ENCODE measurements around the gene CLSTN3. TPM values are rescaled to one million over a fixed set of nuclear protein-coding genes. Genes with fewer than 3 reads are reported as not detected.
A peak's percentile ranks its signal among the peaks of the same experiment; 100 is the strongest.

Gene CLSTN3
- total and polyA plus RNA-seq, 7 experiments from 2014 or later, result 1.1 to 76.3 (median 25.5) TPM

DNA sequence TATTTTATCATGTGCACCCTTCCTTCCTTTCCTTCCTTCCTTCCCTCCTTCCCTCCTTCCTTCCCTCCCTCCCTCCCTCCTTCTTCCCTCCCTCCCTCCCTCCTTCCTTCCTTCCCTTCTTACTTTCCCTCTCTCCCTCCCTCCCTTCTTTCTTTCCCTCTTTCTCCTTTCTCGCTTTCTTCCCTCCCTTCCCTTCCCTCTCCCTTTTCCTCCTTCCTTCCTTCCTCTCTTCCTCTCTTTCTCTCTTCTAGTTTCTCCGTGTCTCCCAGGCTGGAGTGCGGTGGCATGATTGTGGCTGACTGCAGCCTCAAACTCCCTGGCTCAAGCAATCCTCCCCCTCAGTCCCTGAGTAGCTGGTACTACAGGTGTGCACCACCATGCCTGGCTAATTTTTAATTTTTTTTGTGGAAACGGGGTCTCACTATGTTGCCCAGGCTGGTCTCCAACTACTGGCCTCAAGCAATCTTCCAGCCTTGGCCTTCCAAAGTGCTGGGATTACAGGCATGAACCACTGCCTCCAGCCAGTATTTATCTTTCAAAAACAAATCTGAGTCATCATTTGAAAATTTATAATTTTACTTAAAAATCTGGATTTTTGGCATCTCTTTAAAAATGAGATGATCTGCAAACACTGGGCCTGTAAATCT, 29.0 kb upstream of the CLSTN3 start:
- H3K27me3 Mint-ChIP-seq, result no peaks in the 10 kb centered on the region

DNA sequence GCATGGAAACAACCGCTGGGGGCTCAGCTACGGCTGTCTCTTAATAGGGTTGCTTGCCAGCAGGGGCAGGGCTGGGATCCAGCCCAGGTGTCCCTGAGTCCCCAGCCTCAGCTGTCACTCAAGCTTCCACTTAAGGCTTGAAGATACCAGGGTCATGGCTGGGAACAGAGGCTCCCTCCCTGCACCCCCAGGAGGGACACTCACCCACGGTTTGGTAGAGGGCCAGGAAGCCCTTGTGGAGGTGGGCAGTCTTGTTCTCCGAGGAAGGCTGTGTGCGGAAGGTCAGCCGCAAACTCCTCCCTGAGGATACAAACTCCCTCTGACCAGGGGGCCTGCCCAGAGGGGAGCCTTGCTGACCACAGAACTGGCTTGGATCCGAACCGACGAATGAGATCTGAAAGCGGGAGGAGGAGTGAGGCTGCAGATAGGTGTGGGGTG, 28.5 kb upstream of the CLSTN3 start:
- no peaks in the 10 kb centered on the region for H3K4me1 ChIP-seq (ENCODE audit: control insufficient read depth in 2 of 2, insufficient read depth in 2 of 2, low read length in 2 of 2)
- ChIA-PET CTCF (interaction anchor here (1.7 kb wide), 1 partner anchor 10 kb away, joined by 7 read pairs; no protein-coding TSS in a partner anchor), POLR2A (interaction anchor here (0.6 kb wide), 1 partner anchor 473 kb away, joined by 4 read pairs; no protein-coding TSS in a partner anchor)
- no peaks in the 10 kb centered on the region for H3K27me3 ChIP-seq (ENCODE audit: control insufficient read depth in 2 of 2, insufficient read depth in 2 of 2, low read length in 2 of 2)
- no peak overlapping the region for H3K27ac ChIP-seq (ENCODE audit: low read depth, low read length)
- Mint-ChIP-seq H3K4me3 (no peak overlapping the region), H3K36me3 (peaks cover 12 to 34% (median 23%) of the 10 kb centered on the region in 5 donors), H3K27ac (peak overlapping the region in 3 of 9 donors; percentile 28 to 49 (median 28)), H3K27me3 (no peaks in the 10 kb centered on the region), H3K9me3 (peaks cover 0 to 13% (median 10%) of the 10 kb centered on the region in 11 donors), H3K4me1 (peaks cover 22 to 38% (median 30%) of the 10 kb centered on the region in 7 donors)
- peaks cover 0 to 4% (median 0%) of the 10 kb centered on the region in 3 experiments for H3K9me3 ChIP-seq (ENCODE audit: control insufficient read depth in 2 of 3, low read length in 3 of 3)
- H3K4me3 ChIP-seq (ENCODE audit: low read length), result no peak overlapping the region
- ATAC-seq, result no peak
- intact Hi-C loops (cut with micrococcal nuclease), result no loop called here
- H3K36me3 ChIP-seq (ENCODE audit: control insufficient read depth in 2 of 3, insufficient read depth in 3 of 3, low read length in 3 of 3), result peaks cover 0 to 23% (median 3%) of the 10 kb centered on the region in 3 experiments
- DNase-seq, result no peak

More for the DNA sequence above, 29.0 kb upstream of the CLSTN3 start:
- no peaks in the 10 kb centered on the region for H3K27me3 ChIP-seq (ENCODE audit: control insufficient read depth in 2 of 2, insufficient read depth in 2 of 2, low read length in 2 of 2)
- H3K27ac ChIP-seq (ENCODE audit: low read depth, low read length), result no peak overlapping the region
- POLR2A ChIA-PET, result interaction anchor here (0.6 kb wide), 1 partner anchor 472 kb away, joined by 4 read pairs; no protein-coding TSS in a partner anchor
- CTCF ChIA-PET, result interaction anchor here (0.9 kb wide), 1 partner anchor 12 kb away, joined by 4 read pairs; no protein-coding TSS in a partner anchor
- Mint-ChIP-seq H3K9me3 (peaks cover 0 to 8% (median 6%) of the 10 kb centered on the region in 11 donors), H3K27ac (peak overlapping the region in 2 of 9 donors; percentile 12 to 28), H3K36me3 (peaks cover 11 to 32% (median 19%) of the 10 kb centered on the region in 5 donors), H3K4me1 (peaks cover 16 to 33% (median 25%) of the 10 kb centered on the region in 7 donors), H3K4me3 (no peak overlapping the region)
- no peaks in the 10 kb centered on the region for H3K4me1 ChIP-seq (ENCODE audit: control insufficient read depth in 2 of 2, insufficient read depth in 2 of 2, low read length in 2 of 2)
- peaks cover 0 to 23% (median 3%) of the 10 kb centered on the region in 3 experiments for H3K36me3 ChIP-seq (ENCODE audit: control insufficient read depth in 2 of 3, insufficient read depth in 3 of 3, low read length in 3 of 3)
- H3K9me3 ChIP-seq (ENCODE audit: control insufficient read depth in 2 of 3, low read length in 3 of 3), result peaks cover 0 to 2% (median 0%) of the 10 kb centered on the region in 3 experiments
- no peak for ATAC-seq
- DNase-seq, result no peak
- no peak overlapping the region for H3K4me3 ChIP-seq (ENCODE audit: low read length)
- intact Hi-C loops (cut with micrococcal nuclease), result no loop called here

DNA sequence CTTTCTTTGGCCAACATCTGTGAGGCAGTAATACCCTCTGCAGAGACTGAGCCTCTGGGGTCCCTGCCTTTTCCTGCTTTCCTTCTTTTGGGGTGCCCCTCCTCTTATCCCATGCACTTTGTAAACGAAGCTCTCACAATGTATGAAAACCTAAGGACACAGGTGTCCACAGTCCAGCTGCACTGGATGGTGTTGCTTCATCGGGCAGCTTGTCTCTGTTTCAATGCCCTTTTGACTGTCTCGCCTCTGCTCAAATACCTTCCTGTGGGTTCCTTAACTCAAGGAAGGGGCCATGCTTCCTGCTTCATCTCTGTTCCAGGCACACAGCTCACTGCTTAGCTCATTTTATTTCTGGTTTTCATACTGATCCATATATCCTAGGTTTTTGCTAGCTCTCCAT, 27.6 kb upstream of the CLSTN3 start:
- H3K27me3 ChIP-seq (ENCODE audit: control insufficient read depth in 2 of 2, insufficient read depth in 2 of 2, low read length in 2 of 2), result no peaks in the 10 kb centered on the region
- H3K4me1 ChIP-seq (ENCODE audit: control insufficient read depth in 2 of 2, insufficient read depth in 2 of 2, low read length in 2 of 2), result no peaks in the 10 kb centered on the region
- POLR2A ChIA-PET, result interaction anchor here (0.8 to 0.9 kb wide), 2 partner anchors 9 to 158 kb away, joined by 3 read pairs; no protein-coding TSS in a partner anchor
- DNase-seq, result no peak
- Mint-ChIP-seq H3K27ac (peak overlapping the region in 7 of 9 donors; percentile 25 to 85 (median 49)), H3K4me1 (peaks cover 24 to 44% (median 36%) of the 10 kb centered on the region in 7 donors), H3K27me3 (no peaks in the 10 kb centered on the region), H3K36me3 (peaks cover 12 to 36% (median 23%) of the 10 kb centered on the region in 5 donors), H3K4me3 (peak overlapping the region in 1 of 10 donors; percentile 23), H3K9me3 (peaks cover 0 to 14% (median 10%) of the 10 kb centered on the region in 11 donors)
- CTCF ChIA-PET, result interaction anchor here (1.7 kb wide), 1 partner anchor 9 kb away, joined by 7 read pairs; no protein-coding TSS in a partner anchor
- intact Hi-C loops (cut with micrococcal nuclease), result no loop called here
- no peak for ATAC-seq
- H3K36me3 ChIP-seq (ENCODE audit: control insufficient read depth in 2 of 3, insufficient read depth in 3 of 3, low read length in 3 of 3), result peaks cover 0 to 23% (median 3%) of the 10 kb centered on the region in 3 experiments
- H3K27ac ChIP-seq (ENCODE audit: low read depth, low read length), result peak overlapping the region; percentile 1
- H3K4me3 ChIP-seq (ENCODE audit: low read length), result no peak overlapping the region
- H3K9me3 ChIP-seq (ENCODE audit: control insufficient read depth in 2 of 3, low read length in 3 of 3), result peaks cover 0 to 4% (median 0%) of the 10 kb centered on the region in 3 experiments

DNA sequence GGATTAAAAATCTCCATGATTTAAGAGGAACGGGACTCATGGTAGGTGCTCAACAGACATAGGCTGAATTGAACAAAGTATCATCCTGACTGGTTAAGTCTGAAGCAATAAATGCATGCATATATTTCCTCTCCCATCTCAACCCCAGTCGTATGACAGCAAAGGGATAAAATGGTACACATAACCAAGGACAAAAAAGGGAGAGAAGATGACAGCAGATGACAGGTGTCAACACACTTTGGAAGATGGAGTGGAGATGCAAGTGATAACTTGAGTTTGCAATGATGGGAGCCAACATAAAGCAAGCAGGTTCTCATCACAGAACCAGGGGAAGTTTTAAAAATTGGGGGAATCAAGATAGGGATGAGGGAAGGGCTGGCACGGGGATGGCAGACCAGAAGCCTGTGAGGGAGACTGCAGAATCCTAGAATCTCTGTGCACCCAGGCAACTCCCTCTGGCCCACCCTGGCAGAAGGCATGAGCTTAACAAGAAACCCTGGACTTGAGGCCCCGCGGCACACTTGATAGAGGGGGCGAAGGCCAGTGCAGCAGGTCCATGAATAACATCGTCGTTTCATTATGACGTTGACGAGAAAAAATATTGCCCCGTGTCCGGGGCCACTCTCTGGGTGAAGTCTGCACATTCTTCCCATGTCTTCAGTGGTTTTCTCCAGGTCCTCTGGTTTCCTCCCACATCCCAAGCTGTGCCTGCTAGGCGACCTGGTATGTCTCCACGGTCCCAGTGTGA, 26.2 kb upstream of the CLSTN3 start:
- H3K27ac Mint-ChIP-seq, result peak overlapping the region in 4 of 9 donors; percentile 35 to 66 (median 48)
- H3K4me1 Mint-ChIP-seq, result peaks cover 31 to 50% (median 43%) of the 10 kb centered on the region in 7 donors
- peak overlapping the region in 1 of 10 donors; percentile 38 for H3K4me3 Mint-ChIP-seq
- H3K36me3 Mint-ChIP-seq, result peaks cover 12 to 32% (median 17%) of the 10 kb centered on the region in 5 donors
- CTCF ChIA-PET, result interaction anchor here (0.7 kb wide), 1 partner anchor 40 kb away, joined by 3 read pairs; no protein-coding TSS in a partner anchor
- peaks cover 0 to 14% (median 10%) of the 10 kb centered on the region in 11 donors for H3K9me3 Mint-ChIP-seq
- no peak overlapping the region for H3K27ac ChIP-seq (ENCODE audit: low read depth, low read length)
- peaks cover 0 to 4% (median 0%) of the 10 kb centered on the region in 3 experiments for H3K9me3 ChIP-seq (ENCODE audit: control insufficient read depth in 2 of 3, low read length in 3 of 3)
- H3K4me1 ChIP-seq (ENCODE audit: control insufficient read depth in 2 of 2, insufficient read depth in 2 of 2, low read length in 2 of 2), result no peaks in the 10 kb centered on the region
- H3K27me3 ChIP-seq (ENCODE audit: control insufficient read depth in 2 of 2, insufficient read depth in 2 of 2, low read length in 2 of 2), result no peaks in the 10 kb centered on the region
- no peaks in the 10 kb centered on the region for H3K27me3 Mint-ChIP-seq
- H3K36me3 ChIP-seq (ENCODE audit: control insufficient read depth in 2 of 3, insufficient read depth in 3 of 3, low read length in 3 of 3), result peaks cover 0 to 17% (median 3%) of the 10 kb centered on the region in 3 experiments
- H3K4me3 ChIP-seq (ENCODE audit: low read length), result no peak overlapping the region
- ATAC-seq (no peak), DNase-seq (no peak)
- POLR2A ChIA-PET, result interaction anchor here (0.9 to 1.3 kb wide), 2 partner anchors 8 to 179 kb away, joined by 3 to 4 read pairs; no protein-coding TSS in a partner anchor
- intact Hi-C loops (cut with micrococcal nuclease), result no loop called here

DNA sequence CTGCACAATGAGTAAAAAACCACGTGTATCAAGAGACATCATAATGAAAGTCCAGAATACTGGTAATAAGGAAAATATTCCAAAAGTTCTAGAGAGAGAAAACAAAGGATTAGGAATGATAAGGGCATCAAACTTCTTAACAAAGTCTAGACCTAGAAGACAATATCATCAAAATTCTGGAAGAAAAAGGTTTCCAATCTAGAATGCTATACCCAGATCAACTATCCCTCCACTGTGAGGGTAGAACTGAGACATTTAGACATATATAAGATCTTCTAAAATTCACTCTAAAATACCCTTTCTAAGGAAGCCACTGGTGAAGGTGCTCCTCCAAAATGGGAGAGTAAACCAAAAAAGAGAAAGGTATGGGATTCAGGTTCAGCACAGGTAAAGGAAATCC, 24.1 kb upstream of the CLSTN3 start:
- POLR2A ChIA-PET, result no interaction called here
- peaks cover 35 to 61% (median 57%) of the 10 kb centered on the region in 7 donors for H3K4me1 Mint-ChIP-seq

More for the DNA sequence above, 24.1 kb upstream of the CLSTN3 start:
- H3K9me3 Mint-ChIP-seq, result peaks cover 0 to 14% (median 10%) of the 10 kb centered on the region in 11 donors
- H3K27me3 ChIP-seq (ENCODE audit: control insufficient read depth in 2 of 2, insufficient read depth in 2 of 2, low read length in 2 of 2), result no peaks in the 10 kb centered on the region
- peaks cover 0 to 11% (median 0%) of the 10 kb centered on the region in 3 experiments for H3K36me3 ChIP-seq (ENCODE audit: control insufficient read depth in 2 of 3, insufficient read depth in 3 of 3, low read length in 3 of 3)
- intact Hi-C loops (cut with micrococcal nuclease), result loop anchor here in 1 of 2 donors (5.0 kb wide), 1 partner anchor 254 kb away; the partner anchor contains the start of genes CDCA3 and USP5
- ATAC-seq (no peak), DNase-seq (no peak)
- no peaks in the 10 kb centered on the region for H3K27me3 Mint-ChIP-seq
- H3K36me3 Mint-ChIP-seq, result peaks cover 12 to 32% (median 17%) of the 10 kb centered on the region in 5 donors
- H3K4me3 ChIP-seq (ENCODE audit: low read length), result no peak overlapping the region
- H3K4me3 Mint-ChIP-seq, result peak overlapping the region in 7 of 10 donors; percentile 23 to 68 (median 59)
- H3K27ac Mint-ChIP-seq, result peak overlapping the region in 8 of 9 donors; percentile 36 to 81 (median 68)
- no peak overlapping the region for H3K27ac ChIP-seq (ENCODE audit: low read depth, low read length)
- H3K4me1 ChIP-seq (ENCODE audit: control insufficient read depth in 2 of 2, insufficient read depth in 2 of 2, low read length in 2 of 2), result peaks cover 6% of the 10 kb centered on the region in 2 donors
- H3K9me3 ChIP-seq (ENCODE audit: control insufficient read depth in 2 of 3, low read length in 3 of 3), result peaks cover 0 to 4% (median 0%) of the 10 kb centered on the region in 3 experiments
- CTCF ChIA-PET, result interaction anchor here (3.9 kb wide), 1 partner anchor 234 kb away, joined by 45 read pairs; the partner anchor contains the start of gene SPSB2

Data from naive thymus-derived CD4-positive, alpha-beta T cell (primary cell).